Astrocyte of the spinal cord (primary cell): ENCODE data around the gene MYO7B.
A peak's percentile ranks its signal among the peaks of the same experiment; 100 is the strongest.

Experiments
- DNase-seq: peaks from one replicate; pipeline ENCODE4 v3.0.0; 2011; ENCODE audit warnings: low read depth, low spot score
- H3K4me3 ChIP-seq: 2 replicates; pipeline ENCODE4 v1.5.1; 2011; ENCODE audit warnings: low read depth, mild to moderate bottlenecking, low read length, moderate library complexity
- CTCF ChIP-seq: IDR thresholded peaks from 2 replicates; pipeline ENCODE4 v1.5.1; 2012; ENCODE audit warnings: low read depth, mild to moderate bottlenecking, low read length, inconsistent platforms
- in situ Hi-C: cut with HindIII; loops from 2 replicates; pipeline ENCODE4 v1.10.0; 2017; ENCODE audit warnings: low sequenced_read_pairs

MYO7B gene

DNA sequence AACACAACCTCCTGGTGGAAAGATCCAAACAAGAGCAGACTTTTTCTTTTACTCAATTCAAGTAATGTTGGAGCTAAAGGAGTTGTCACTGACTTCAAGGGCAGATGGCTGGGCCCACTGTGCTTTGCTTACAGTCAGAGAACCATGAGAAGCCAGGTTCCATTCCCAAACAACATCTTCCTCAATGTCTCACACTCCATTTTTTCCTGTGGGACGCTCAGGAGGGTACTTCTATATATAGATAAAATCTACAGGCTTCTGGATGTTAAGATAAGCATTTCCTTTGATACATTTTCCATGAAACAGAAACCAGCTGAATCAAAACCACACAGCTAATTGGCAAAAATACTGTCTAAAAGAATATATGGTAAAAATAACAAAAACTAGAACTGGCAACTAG, 23.6 kb upstream of the MYO7B start:
- no peak for TF ChIP-seq CTCF
- in situ Hi-C loops = no loop called here
- DNase-seq = no peak
- H3K4me3 ChIP-seq = no peak overlapping the region

DNA sequence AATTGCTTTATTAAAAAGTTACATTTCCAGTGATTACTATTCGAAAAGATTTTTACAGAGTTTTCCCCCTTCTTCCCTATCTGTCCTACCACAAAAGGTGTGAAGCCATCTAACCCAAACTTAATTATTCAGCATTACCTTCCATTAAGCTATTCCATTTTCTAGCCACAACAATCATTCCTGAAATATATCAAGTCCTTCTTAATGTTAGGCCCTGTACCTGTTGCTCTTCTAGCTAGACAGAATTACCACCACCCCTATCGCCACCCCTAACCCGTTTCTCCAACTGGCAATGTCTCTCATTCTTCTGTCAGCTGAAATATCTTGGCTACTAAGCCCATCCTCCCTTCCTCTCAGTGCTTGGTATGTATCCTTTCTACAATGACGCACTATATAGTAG, 23.1 kb upstream of the MYO7B start:
- no peak overlapping the region for H3K4me3 ChIP-seq
- in situ Hi-C loops = no loop called here
- no peak for TF ChIP-seq CTCF
- no peak for DNase-seq

DNA sequence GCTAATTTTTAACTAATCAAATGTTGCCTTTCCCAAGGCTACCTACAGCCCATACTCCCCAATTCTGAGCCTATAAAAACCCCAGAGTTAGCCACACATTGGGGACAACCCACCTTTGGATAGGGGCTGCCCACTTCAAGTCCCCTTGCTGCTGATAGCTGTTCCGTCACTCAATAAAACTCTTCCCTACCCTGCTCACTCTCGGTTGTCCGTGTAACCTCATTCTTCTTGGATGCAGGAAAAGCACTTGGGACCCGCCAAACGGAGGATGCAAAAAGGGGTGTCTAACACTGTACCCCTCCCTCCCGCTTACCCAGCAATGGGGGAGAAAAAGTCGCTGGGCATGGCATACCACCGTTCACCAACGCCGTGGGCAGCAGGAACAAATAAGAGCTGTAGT, 21.4 kb upstream of the MYO7B start:
- in situ Hi-C loops = no loop called here

DNA sequence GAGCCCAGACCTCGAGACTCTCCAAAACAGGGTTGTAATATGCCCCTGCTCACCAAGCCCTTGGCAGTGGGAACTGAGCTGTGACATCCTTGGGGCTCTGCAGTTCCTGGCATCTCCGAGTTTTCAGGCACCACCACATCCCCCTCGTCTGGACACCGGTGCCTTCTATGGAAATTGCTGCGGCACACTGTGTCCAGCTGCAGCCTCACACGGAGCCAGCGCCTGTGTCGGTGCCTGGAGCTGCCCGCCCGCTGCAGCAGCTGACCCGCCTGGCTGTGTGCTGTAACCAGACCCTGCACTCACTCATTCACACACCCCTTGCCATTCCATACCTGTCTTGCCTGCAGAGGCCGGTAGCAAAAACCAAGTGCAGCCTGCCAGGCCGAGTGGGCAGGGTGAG, 21.0 kb upstream of the MYO7B start:
- H3K4me3 ChIP-seq = no peak overlapping the region
- DNase-seq = no peak
- in situ Hi-C loops = no loop called here
- TF ChIP-seq CTCF = no peak

More for the DNA sequence above, 21.4 kb upstream of the MYO7B start:
- no peak overlapping the region for H3K4me3 ChIP-seq
- no peak for DNase-seq
- TF ChIP-seq CTCF = no peak

DNA sequence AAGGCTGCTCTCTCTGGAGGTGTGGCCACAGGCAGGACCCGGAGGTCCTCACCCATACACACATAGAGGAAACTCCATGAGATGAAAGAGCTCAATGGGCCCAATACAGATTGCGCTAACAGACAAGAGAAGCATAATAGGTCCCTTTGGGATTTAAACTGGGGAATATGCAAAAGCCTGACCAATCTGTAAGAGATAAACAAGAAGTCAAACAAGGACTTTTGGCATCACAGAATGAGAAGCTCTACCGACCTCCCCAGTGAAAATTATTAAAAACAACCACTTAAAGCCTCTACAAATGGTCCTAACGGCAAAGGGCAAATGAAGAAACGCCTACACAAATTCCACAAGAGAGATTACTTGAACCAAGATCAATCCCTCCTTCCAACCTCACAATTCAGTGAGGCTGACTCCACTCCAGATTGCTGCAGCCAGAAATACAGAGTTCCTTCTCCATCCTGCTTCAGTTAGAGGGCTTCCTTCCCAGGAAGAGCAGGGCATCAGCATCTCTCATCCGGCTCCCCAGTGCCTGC, 20.0 kb upstream of the MYO7B start:
- in situ Hi-C loops = no loop called here
- TF ChIP-seq CTCF = no peak
- no peak for DNase-seq
- no peak overlapping the region for H3K4me3 ChIP-seq

DNA sequence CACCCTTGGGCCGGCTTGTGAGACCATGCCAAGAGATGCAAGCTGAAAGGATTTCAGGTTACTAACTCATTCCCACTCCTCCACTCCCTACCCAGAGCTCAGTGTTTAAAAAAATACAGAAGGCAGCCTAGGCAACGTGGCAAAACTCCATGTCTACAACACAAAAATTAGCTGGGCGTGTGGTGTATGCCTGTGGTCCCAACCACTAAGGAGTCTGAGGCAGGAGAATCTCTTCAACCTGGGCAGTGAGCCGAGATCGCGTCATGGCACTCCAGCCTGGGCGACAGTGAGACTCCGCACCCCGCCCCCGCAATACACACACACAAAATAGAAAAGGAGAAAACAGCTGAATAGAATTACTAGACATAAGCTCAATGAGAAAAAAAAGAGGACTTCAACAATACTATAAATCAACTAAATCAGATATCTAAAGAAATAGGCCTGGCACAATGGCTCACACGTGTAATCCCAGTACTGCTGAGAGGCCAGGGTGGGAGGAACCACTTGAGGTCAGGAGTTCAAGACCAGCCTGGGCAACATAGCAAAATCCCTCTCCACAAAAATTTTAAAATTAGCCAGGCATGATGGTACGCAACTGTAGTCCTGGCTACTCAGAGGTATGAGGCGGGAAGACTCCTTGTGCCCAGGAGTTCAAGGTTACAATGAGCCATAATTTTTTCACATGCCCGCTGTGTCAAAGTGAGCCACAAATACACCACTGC, 19.3 kb upstream of the MYO7B start:
- TF ChIP-seq CTCF = no peak
- in situ Hi-C loops = no loop called here
- H3K4me3 ChIP-seq = no peak overlapping the region
- DNase-seq = peak; percentile 93
